HepG2 (cell line): ENCODE results near the gene CES3. TPM values are rescaled to one million over a fixed set of nuclear protein-coding genes. Genes with fewer than 3 reads are reported as not detected.

Source experiments
- ATAC-seq: fragments of 200-7000 bp; cut with Tn5 transposase; 3 replicates; pipeline ENCODE4 v1.9.1; 2020; ENCODE audit warnings: mild to moderate bottlenecking, moderate library complexity
- BruUV-seq: library from RNA; stranded (reverse); fragments of 400-500 nt; replicated peaks from 2 replicates; lab custom pipeline; 2021; lab: Mats Ljungman, UMichigan
- CTCF ChIA-PET: fragments of 300-600 bp; formaldehyde crosslinking; extraction: SDS; loops from one replicate; lab custom pipeline; 2021; ENCODE audit warnings: low total read pairs, inconsistent platforms, low intra/inter-chr PET ratio; lab: Yijun Ruan, JAX
- POLR2A ChIA-PET: fragments of 350-600 bp; sonication (Branson Sonifier 250); formaldehyde crosslinking; loops from one replicate; lab custom pipeline; 2020; ENCODE audit warnings: antibody characterized with exemption, inconsistent platforms; lab: Yijun Ruan, JAX
- DNase-seq: peaks from one replicate; pipeline ENCODE4 v3.0.0-alpha.2; 2015; ENCODE audit warnings: low spot score
- FAIRE-seq: peaks from 3 replicates; lab custom pipeline; 2011; peaks lifted over from hg19 to GRCh38; lab: Jason Lieb, UNC
- H2AFZ ChIP-seq: one replicate; pipeline ENCODE4 v1.6.1; 2011; ENCODE audit warnings: low read length, inconsistent platforms
- H3K27ac ChIP-seq: fragments of 300-600 bp; 3 replicates; pipeline ENCODE4 v1.8.0; 2011; ENCODE audit warnings: mixed run types, mild to moderate bottlenecking, mixed read lengths, low read length, inconsistent platforms; ENCODE audit not compliant: insufficient read depth; ENCODE audit errors: extremely low read length
- H3K27me3 ChIP-seq, 2 experiments: fragments of 200-600 bp in 1 of 2; 2 replicates in 1 of 2; 3 replicates in 1 of 2; pipeline versions ENCODE4 v1.6.0 to v1.8.0; 2011; ENCODE audit warnings: low read length in 2 of 2, mild to moderate bottlenecking in 2 of 2, moderate library complexity in 2 of 2, inconsistent platforms in 1 of 2; ENCODE audit not compliant: insufficient read depth in 2 of 2, control insufficient read depth in 1 of 2
- H3K36me3 ChIP-seq, 2 experiments: fragments of 200-600 bp in 1 of 2; replicated peaks in 1 of 2; 2 replicates in 1 of 2; 3 replicates in 1 of 2; pipeline versions ENCODE4 v1.5.1 to v1.8.0; 2011; ENCODE audit warnings: low read length in 2 of 2, inconsistent platforms in 1 of 2; ENCODE audit not compliant: insufficient read depth in 2 of 2, control insufficient read depth in 1 of 2
- H3K4me1 ChIP-seq: 2 replicates; pipeline ENCODE4 v1.5.1; 2012; ENCODE audit warnings: low read length, inconsistent platforms; ENCODE audit not compliant: insufficient read depth
- H3K4me2 ChIP-seq: 2 replicates; pipeline ENCODE4 v1.6.0; 2011; ENCODE audit warnings: low read depth, low read length, inconsistent platforms
- H3K4me3 ChIP-seq, 3 experiments: fragments of 200-600 bp in 1 of 3; sonication (generic), shearing (Covaris generic) in 1 of 3; replicated peaks in 1 of 3; 2 replicates each; pipeline ENCODE4 v1.5.1; 2011 to 2016; ENCODE audit warnings: low read length in 3 of 3, inconsistent platforms in 2 of 3, low read depth in 2 of 3, mild to moderate bottlenecking in 2 of 3, control low read depth in 1 of 3, mixed read lengths in 1 of 3; ENCODE audit not compliant: insufficient read depth in 1 of 3
- H3K79me2 ChIP-seq: one replicate; pipeline ENCODE4 v1.6.1; 2011; ENCODE audit warnings: low read length, inconsistent platforms; ENCODE audit not compliant: insufficient read depth
- H3K9ac ChIP-seq: 2 replicates; pipeline ENCODE4 v1.6.0; 2011; ENCODE audit warnings: mild to moderate bottlenecking, low read depth, low read length, inconsistent platforms; ENCODE audit not compliant: insufficient read depth
- H3K9me3 ChIP-seq: 2 replicates; pipeline ENCODE4 v1.5.1; 2012; ENCODE audit warnings: mild to moderate bottlenecking, low read length
- H4K20me1 ChIP-seq: 2 replicates; pipeline ENCODE4 v1.6.0; 2011; ENCODE audit warnings: inconsistent platforms, mild to moderate bottlenecking, low read length, moderate library complexity; ENCODE audit not compliant: insufficient read depth
- BORCS8-MEF2B ChIP-seq: sonication (generic); formaldehyde crosslinking; IDR thresholded peaks from 2 replicates; pipeline ENCODE4 v1.8.0; 2022; ENCODE audit warnings: mild to moderate bottlenecking, missing genetic modification reagents
- CAMTA2 ChIP-seq: sonication (generic); formaldehyde crosslinking; IDR thresholded peaks from 2 replicates; pipeline ENCODE4 v1.4.0; 2020; ENCODE audit warnings: mild to moderate bottlenecking, missing genetic modification reagents, borderline replicate concordance
- CBFB ChIP-seq: sonication (generic); formaldehyde crosslinking; IDR thresholded peaks from 2 replicates; pipeline ENCODE4 v1.4.0; 2020; ENCODE audit warnings: missing genetic modification reagents
- IKZF4 ChIP-seq: sonication (generic); formaldehyde crosslinking; IDR thresholded peaks from 2 replicates; pipeline ENCODE4 v1.5.1; 2020; ENCODE audit warnings: borderline replicate concordance, mild to moderate bottlenecking, low read depth, missing genetic modification reagents; ENCODE audit errors: not compliant biosample characterization
- MAFK ChIP-seq, 2 experiments: IDR thresholded peaks in 1 of 2; conservative IDR thresholded peaks in 1 of 2; 2 replicates each; pipeline ENCODE4 v1.6.1; 2011; ENCODE audit warnings: improper control_type of control experiment in 2 of 2, low read length in 2 of 2
- MAZ ChIP-seq, 2 experiments: sonication (generic) in 1 of 2; formaldehyde crosslinking in 1 of 2; IDR thresholded peaks; 2 replicates each; pipeline versions ENCODE4 v1.5.0 to v1.6.1; 2012 to 2020; ENCODE audit warnings: low read depth in 2 of 2, mild to moderate bottlenecking in 2 of 2, borderline replicate concordance in 1 of 2, improper control_type of control experiment in 1 of 2, low read length in 1 of 2, missing genetic modification reagents in 1 of 2, moderate library complexity in 1 of 2
- NR3C1 ChIP-seq: sonication (generic); formaldehyde crosslinking; IDR thresholded peaks from 2 replicates; pipeline ENCODE4 v1.4.0; 2020; ENCODE audit warnings: missing genetic modification reagents
- ZNF446 ChIP-seq: sonication (generic); formaldehyde crosslinking; IDR thresholded peaks from 2 replicates; pipeline ENCODE4 v1.5.0; 2020; ENCODE audit warnings: mild to moderate bottlenecking, missing genetic modification reagents
- ZNF468 ChIP-seq: sonication (generic); formaldehyde crosslinking; IDR thresholded peaks from 2 replicates; pipeline ENCODE4 v1.8.0; 2022; ENCODE audit warnings: mild to moderate bottlenecking, moderate library complexity, missing genetic modification reagents
- ZNF556 ChIP-seq: sonication (generic); formaldehyde crosslinking; IDR thresholded peaks from 2 replicates; pipeline ENCODE4 v1.4.0; 2020; ENCODE audit warnings: mild to moderate bottlenecking, missing genetic modification reagents, borderline replicate concordance
- ZNF777 ChIP-seq: sonication (generic); formaldehyde crosslinking; IDR thresholded peaks from 2 replicates; pipeline ENCODE4 v1.4.0; 2020; ENCODE audit warnings: missing genetic modification reagents
- ZNF816 ChIP-seq: sonication (generic); formaldehyde crosslinking; IDR thresholded peaks from 2 replicates; pipeline ENCODE4 v1.8.0; 2022; ENCODE audit warnings: missing genetic modification reagents, mild to moderate bottlenecking, borderline replicate concordance
- ZSCAN20 ChIP-seq: sonication (generic); formaldehyde crosslinking; IDR thresholded peaks from 2 replicates; pipeline ENCODE4 v1.4.0; 2020; ENCODE audit warnings: missing genetic modification reagents, mild to moderate bottlenecking, borderline replicate concordance
- ZSCAN31 ChIP-seq: sonication (generic); formaldehyde crosslinking; IDR thresholded peaks from 2 replicates; pipeline ENCODE4 v1.5.0; 2020; ENCODE audit warnings: low read depth, mild to moderate bottlenecking, missing genetic modification reagents
- ZZZ3 ChIP-seq: sonication (generic); formaldehyde crosslinking; IDR thresholded peaks from 2 replicates; pipeline ENCODE4 v1.4.0; 2020; ENCODE audit warnings: missing genetic modification reagents, mild to moderate bottlenecking, borderline replicate concordance
- WGBS: methylation state at CpG from one replicate; pipeline ENCODE4 v1.1.6; 2017; ENCODE audit warnings: low lambda C conversion rate; 5-methylcytosine and 5-hydroxymethylcytosine counted together
- in situ Hi-C: cut with HindIII; loops from 2 replicates; pipeline ENCODE4 v1.10.0; 2017; ENCODE audit warnings: low pct_unique_long_range_greater_than_20kb; ENCODE audit not compliant: extremely low pct_ligation_motif_present
- intact Hi-C: fragments of 100-400 bp; cut with micrococcal nuclease; formaldehyde crosslinking; loops from one replicate; pipeline ENCODE4 v1.10.0; 2022; ENCODE audit not compliant: unreplicated experiment
- polyA plus RNA-seq, 8 experiments: library from polyadenylated mRNA; depleted of rRNA in 3 of 8; stranded (reverse) in 7 of 8; unstranded in 1 of 8; fragments of >200 nt; fragmentation: Illumina TruSeq in 4 of 8; extraction: Trizol in 4 of 8; gene quantifications; 2 replicates each; pipeline versions ENCODE4 v1.2.1 to v1.2.3, GENCODE V29; 2011 to 2016; ENCODE audit warnings: low read depth in 4 of 8, missing spikeins in 1 of 8, mixed read lengths in 1 of 8; ENCODE audit not compliant: insufficient read depth in 1 of 8
- total RNA-seq, 5 experiments: library from RNA; depleted of rRNA; stranded (reverse); fragments of >200 nt; fragmentation: Illumina TruSeq; extraction: Trizol; gene quantifications; 2 replicates each; pipeline ENCODE4 v1.2.3, GENCODE V29; 2016; ENCODE audit warnings: low read depth in 1 of 5
- TF ChIP-seq, protein P1 (sequence below): sonication (generic); formaldehyde crosslinking; IDR thresholded peaks from 2 replicates; pipeline ENCODE4 v1.8.0; 2022; ENCODE audit warnings: mild to moderate bottlenecking, missing genetic modification reagents; ENCODE audit not compliant: insufficient replicate concordance
- TF ChIP-seq, protein P2 (sequence below): sonication (generic); formaldehyde crosslinking; IDR thresholded peaks from 2 replicates; pipeline ENCODE4 v1.5.0; 2020; ENCODE audit warnings: missing genetic modification reagents, mild to moderate bottlenecking, borderline replicate concordance

Gene CES3
- total and polyA plus RNA-seq, 2 of the 13 experiments (the other 11 are each of a cell fraction or from before 2014, with no cell fraction given) = 6.6 to 17.4 TPM

DNA sequence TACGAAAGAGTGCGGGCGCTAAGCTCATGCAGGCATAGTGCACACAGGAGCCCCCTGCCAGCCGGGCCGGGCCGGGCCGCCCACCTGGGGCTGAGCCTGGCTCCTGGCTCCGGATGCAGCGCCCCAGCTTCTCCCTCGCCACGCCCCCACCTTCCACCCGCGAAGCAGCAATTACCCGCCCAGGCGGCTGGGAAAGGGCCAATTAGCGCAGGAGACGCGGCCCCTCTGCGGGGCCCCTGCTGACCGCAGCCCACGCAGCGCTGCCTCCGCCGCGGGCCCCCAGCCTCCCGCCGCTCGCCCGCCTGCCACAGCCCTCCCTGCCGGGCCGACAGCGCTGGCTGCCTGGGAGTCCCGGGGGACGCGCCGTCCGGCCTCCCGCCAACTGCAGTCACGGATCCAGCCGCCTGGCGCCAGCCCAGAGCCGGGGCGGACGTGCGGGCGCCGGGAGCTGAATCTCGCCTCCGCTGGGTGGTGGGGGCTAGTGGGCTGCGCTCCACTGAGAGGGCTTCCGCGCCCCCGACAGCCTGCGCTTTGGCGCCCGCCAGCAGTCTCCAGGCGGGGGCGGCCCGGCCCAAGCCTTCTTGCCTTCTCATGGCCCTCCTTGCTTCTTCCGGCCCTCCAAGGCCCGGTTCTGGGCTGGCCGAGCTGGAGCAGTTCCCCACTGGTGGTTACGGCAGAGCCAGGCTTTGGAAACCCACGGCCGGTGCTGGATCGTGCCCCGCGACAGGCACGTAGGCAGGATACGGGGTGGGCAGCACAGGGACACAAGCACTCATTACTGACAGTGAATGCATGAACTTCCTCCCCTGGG lies 53.0 kb downstream of the CES3 start:
- H2AFZ ChIP-seq = no peak overlapping the region
- FAIRE-seq = no peak
- H3K4me1 ChIP-seq = peaks cover 40% of the 10 kb centered on the region
- intact Hi-C loops (loop anchor here (1.0 to 10.0 kb wide), 2 partner anchors 37 to 59 kb away; no protein-coding TSS in a partner anchor), in situ Hi-C loops (loop anchor here (5.0 kb wide), 1 partner anchor 37 kb away; no protein-coding TSS in a partner anchor)
- 1% methylated on average over 33 of the region's 70 CpGs for WGBS
- ChIA-PET POLR2A (interaction anchor here (0.6 to 1.7 kb wide), 5 partner anchors 13 to 141 kb away, joined by 3 to 6 read pairs (median 4); no protein-coding TSS in a partner anchor), CTCF (interaction anchor here (1.0 to 1.6 kb wide), 2 partner anchors 60 to 141 kb away, joined by 3 to 5 read pairs; no protein-coding TSS in a partner anchor)
- no peaks in the 10 kb centered on the region for H3K79me2 ChIP-seq
- no peaks in the 10 kb centered on the region for H3K9me3 ChIP-seq
- peak; percentile 77 for ATAC-seq
- H3K4me2 ChIP-seq = peak overlapping the region; percentile 94
- H3K27ac ChIP-seq = no peak overlapping the region
- no TSS peak for BruUV-seq
- H4K20me1 ChIP-seq = no peaks in the 10 kb centered on the region
- DNase-seq = peak; percentile 46
- H3K27me3 ChIP-seq = peaks cover 7 to 34% of the 10 kb centered on the region in 2 experiments
- H3K9ac ChIP-seq = peak overlapping the region; percentile 48
- peak overlapping the region; percentile 57 to 82 (median 61) for H3K4me3 ChIP-seq
- no peaks in the 10 kb centered on the region for H3K36me3 ChIP-seq
- 0 out of 2 replicates have a peak, but pooled peaks have one; percentile 40 for TF ChIP-seq CAMTA2
- peak; percentile 83; the same call in 1 of the 2 replicates for TF ChIP-seq ZSCAN20 (CRISPR knock-in tag)
- peak; percentile 76; the same call in 1 of the 2 replicates for TF ChIP-seq ZNF446 (CRISPR knock-in tag)
- peak; percentile 99 for TF ChIP-seq ZNF777 (CRISPR knock-in tag)
- TF ChIP-seq ZNF556 = peak; percentile 94
- TF ChIP-seq CBFB (CRISPR knock-in tag) = peak; percentile 46; the same call in 1 of the 2 replicates
- TF ChIP-seq, protein P1, sequence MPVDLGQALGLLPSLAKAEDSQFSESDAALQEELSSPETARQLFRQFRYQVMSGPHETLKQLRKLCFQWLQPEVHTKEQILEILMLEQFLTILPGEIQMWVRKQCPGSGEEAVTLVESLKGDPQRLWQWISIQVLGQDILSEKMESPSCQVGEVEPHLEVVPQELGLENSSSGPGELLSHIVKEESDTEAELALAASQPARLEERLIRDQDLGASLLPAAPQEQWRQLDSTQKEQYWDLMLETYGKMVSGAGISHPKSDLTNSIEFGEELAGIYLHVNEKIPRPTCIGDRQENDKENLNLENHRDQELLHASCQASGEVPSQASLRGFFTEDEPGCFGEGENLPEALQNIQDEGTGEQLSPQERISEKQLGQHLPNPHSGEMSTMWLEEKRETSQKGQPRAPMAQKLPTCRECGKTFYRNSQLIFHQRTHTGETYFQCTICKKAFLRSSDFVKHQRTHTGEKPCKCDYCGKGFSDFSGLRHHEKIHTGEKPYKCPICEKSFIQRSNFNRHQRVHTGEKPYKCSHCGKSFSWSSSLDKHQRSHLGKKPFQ (CRISPR knock-in tag) = no peak
- TF ChIP-seq, protein P2, sequence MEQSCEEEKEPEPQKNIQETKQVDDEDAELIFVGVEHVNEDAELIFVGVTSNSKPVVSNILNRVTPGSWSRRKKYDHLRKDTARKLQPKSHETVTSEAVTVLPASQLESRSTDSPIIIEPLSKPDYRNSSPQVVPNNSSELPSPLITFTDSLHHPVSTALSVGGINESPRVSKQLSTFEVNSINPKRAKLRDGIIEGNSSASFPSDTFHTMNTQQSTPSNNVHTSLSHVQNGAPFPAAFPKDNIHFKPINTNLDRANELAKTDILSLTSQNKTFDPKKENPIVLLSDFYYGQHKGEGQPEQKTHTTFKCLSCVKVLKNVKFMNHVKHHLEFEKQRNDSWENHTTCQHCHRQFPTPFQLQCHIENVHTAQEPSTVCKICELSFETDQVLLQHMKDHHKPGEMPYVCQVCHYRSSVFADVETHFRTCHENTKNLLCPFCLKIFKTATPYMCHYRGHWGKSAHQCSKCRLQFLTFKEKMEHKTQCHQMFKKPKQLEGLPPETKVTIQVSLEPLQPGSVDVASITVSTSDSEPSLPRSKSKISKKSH (CRISPR knock-in tag) = peak; percentile 76; the same call in 1 of the 2 replicates
- TF ChIP-seq BORCS8-MEF2B = peak; percentile 50; the same call in 1 of the 2 replicates
- 0 out of 2 replicates have a peak, but pooled peaks have one; percentile 61 for TF ChIP-seq ZZZ3 (CRISPR knock-in tag)
- no peak for TF ChIP-seq ZNF816
- no peak for TF ChIP-seq ZNF468 (CRISPR knock-in tag)
- TF ChIP-seq NR3C1 (CRISPR knock-in tag) = no peak
- no peak for TF ChIP-seq MAFK (conservative IDR thresholded peaks at IDR 0.05 in 1 of 2, IDR thresholded peaks at IDR 0.05 in 1 of 2; ENCODE audit: low read length in 2 of 2)
- TF ChIP-seq MAZ (IDR thresholded peaks at IDR 0.05; ENCODE audit: borderline replicate concordance, low read depth, low read length) = peak; percentile 7; the same call in 1 of the 2 replicates
- TF ChIP-seq MAZ (CRISPR knock-in tag; IDR thresholded peaks at IDR 0.05; ENCODE audit: low read depth) = peak; percentile 76
- TF ChIP-seq ZSCAN31 = peak; percentile 25; the same call in 1 of the 2 replicates
- TF ChIP-seq IKZF4 (CRISPR knock-in tag) = peak; percentile 33
